GM19438 (cell line): ENCODE data around the gene ORMDL2.
A peak's percentile ranks its signal among the peaks of the same experiment; 100 is the strongest.
"Not testable (repeated sequence)": the region's sequence is repeated elsewhere in the genome, so short reads cannot be mapped to it uniquely, and the experiment has no call there.

Source experiments
- ATAC-seq: cut with Tn5 transposase; IDR thresholded peaks from one replicate; pipeline ENCODE4 v1.9.1; 2021; ENCODE audit warnings: low read depth; ENCODE audit not compliant: unreplicated experiment

ORMDL2 gene

DNA sequence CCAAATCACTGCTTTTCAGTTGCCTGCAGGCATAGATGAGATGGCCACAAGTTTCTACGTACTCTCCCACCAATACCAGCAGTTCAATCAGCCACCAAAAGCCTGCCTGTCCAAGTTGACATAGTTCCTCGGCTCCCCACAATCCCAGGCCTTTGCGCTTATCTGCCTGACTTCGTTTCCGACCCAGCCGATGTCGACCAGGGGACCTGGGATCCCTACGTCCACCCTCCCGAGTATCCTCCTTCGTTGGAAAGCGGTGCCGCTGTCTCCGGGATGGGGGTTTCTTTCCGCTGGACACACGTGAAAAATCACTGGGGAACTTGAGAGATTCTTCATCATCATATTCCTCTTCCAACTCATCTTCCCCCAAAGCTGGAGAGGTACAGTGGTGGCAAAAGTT is 10.0 kb downstream of the ORMDL2 start:
- no peak for ATAC-seq

DNA sequence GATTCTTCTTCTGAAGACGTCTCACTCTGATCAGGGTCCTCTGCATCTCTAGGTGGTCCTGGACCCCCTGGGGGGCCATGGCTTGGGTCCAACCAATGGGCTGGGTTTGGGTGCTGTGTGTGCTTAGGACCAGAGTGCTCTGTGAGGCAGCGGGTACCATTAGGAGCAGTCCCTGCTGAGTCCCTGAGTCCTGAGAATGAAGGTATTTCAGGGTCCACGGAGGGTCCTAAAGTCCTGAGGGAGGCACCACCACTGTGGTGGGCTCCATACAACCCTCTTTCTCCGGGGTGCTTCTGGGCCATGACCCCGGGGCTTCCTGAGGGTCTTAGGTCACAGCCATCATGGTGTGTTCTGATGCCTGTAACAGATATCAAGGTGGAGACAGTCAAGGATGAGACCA is 10.5 kb downstream of the ORMDL2 start:
- no peak for ATAC-seq

DNA sequence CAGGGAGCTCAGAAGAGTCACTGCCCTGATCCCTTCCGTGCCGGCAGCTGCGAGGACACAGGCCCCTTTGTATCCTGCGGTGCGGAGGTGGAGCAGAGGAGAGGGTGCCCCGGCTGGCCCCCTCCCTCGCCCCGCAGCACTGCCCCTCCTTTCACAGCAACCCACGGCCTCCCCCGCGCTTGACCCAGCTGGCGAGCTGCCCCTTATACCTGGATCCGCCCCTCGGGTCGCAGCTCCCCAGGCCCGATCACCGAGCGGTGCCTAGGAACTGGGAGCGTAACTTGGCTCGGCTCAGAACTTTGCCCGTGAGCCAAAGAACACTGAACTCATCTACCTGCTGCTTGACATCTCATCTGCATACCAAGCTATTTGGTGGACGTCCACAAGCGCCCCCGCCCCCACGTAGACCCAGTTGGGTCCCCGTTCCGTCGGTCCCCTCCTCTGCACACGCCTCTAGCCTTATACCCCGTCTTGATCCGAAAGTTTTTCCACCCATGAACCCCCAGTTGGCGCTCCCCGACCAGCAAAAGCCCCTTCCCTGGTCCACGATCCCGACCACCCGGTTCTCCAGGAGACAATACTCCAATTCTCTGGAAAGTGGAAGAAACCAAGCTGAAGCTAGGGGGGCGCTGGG is 12.2 kb downstream of the ORMDL2 start:
- peak; percentile 26 for ATAC-seq

DNA sequence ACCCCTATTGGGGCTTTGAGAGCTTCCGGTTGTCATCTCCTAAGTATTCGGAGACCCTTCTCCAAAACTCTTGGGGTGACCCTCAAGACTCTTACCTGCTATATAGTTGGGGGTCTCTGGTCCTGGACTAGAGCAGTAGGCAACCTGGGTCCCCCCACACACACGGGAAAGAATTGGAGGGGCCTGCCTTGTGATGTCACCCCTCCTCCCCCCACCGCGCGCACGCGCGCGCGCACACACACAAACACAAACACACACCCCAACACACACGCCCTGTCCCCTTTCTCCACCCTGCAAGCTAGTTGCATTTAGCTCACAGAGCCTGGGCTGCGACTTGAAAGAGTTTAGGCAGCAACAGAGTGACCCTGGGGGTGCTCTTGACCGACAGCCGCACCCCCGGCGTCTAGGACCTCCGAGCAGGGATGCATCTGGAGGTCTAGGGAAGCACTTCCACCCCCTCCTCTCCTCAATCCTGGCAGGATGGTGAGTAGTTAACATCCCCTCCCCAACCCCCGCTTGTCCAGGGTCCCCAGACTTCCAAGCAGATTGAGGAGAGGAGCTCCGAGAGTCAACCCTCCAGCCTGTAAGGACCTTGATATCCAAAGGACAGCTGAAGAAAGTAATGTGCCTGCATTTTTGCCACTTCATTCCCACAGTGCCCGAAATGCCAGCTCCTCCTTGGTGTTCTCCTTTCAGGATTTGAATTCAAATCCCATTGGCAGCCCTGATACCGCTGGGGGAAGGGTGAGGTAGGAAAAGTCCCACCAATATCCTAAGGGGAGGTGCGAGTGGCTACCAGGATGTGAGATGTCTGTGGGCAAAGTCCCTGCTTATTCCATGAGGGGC is 13.0 kb downstream of the ORMDL2 start:
- ATAC-seq, result no peak

DNA sequence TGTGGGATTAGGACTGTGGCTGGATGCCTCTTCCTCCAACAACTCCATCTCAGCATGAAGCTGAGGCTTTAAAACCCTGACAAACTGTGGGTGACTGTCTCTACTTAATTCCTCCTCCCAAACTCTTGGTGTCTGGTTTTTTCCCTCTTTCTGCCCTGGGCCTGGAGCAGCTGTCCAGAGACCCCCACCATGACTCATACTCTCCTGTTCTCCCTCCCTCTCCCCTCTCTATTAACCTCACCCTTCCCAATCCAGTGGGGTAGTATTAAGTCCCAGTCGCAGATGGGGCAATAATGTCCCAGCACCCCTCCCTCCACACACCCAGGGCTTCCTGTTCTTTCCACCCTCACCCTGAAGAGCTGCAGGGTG is 13.6 kb downstream of the ORMDL2 start:
- ATAC-seq, result no peak

DNA sequence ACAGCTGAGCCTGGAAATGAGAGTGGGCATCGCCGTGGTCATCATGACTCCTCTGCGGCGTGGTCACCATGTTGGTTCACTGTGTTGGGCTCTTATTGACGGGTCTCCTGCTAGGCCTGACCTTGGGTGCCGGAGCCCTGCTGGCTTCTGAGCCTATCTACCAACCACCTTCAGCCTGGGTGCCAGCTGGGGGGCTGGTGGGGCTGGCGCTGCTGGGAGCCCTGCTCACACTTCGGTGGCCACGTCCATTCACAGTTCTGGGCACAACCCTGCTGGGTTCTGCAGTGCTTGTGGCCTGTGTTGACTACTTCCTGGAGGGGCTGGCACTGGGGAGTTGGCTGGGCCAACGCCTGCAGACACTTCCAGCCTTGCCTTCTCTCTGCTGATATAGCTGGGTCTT is 15.2 kb downstream of the ORMDL2 start:
- no peak for ATAC-seq

DNA sequence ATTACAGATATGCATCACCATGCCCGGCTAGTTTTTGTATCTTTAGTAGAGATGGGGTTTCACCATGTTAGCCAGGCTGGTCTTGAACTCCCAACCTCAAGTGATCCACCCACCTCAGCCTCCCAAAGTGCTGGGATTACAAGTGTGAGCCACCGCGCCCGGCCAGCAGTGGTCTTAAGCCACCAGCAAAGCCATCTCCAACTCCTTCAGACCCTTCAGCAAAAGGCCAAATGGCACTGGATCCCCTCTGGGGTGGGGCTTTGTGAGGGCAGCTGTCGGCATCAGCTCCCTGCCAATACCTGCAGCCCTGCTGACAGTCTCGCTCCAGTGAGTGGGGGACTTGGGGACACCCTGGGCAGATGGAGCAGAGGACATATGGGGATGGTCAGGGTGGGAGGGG is 16.6 kb downstream of the ORMDL2 start:
- ATAC-seq, result not testable (repeated sequence)

DNA sequence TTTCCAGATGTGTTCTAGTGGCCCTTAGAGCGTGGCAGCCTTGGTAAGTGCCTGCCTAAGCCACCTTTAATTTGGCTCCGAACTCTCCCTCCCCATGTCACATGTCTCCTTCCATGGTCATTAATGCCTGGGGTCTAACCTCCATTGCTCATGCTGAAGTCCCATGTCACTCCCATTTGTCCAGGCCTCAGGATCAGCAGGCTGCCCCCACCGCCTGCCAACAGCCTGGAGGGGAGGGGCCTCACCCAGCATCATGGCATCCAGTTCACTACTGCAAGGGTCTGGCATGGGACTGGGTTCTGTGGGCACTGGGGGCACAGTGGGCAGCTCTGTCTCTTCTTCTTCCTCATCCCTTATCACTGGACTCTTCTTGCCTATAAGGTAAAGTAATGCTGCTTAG is 20.5 kb downstream of the ORMDL2 start:
- no peak for ATAC-seq

DNA sequence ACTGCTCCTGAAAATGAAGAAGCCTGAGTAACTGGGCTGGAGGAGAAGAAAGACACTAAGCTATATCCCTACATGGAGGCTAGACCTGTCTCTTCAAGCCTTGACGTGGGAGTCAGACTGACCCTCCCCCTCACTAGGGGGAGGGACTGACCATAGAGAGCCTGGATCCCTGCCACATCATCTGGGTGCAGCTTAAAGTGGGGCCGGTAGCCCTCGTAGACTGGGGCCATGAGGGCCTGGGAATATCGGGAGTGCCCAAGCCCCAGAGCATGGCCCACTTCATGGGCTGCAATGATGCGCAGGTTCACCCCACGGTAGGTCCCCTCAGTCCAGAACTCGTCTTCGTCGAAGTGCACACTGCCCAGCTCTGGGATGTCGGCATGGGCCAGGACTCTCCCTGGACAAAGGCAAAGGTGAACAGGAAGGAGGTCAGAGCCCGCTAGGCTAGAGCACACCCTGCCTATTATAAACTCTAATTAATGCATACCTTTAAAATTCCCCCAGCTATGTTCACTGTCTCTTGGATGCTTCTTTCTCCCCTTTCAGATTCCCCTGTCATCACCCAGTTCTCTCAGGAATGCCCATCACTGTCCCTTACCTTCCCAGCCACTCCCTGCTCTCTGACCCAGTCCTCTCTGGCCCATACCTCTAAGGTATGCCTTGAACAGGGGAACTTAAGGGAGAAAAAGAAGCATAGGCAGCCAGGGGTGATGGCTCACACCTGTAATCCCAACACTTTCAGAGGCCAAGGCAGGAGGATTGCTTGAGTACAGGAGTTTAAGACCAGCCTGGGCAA is 21.7 kb downstream of the ORMDL2 start:
- ATAC-seq, result no peak

DNA sequence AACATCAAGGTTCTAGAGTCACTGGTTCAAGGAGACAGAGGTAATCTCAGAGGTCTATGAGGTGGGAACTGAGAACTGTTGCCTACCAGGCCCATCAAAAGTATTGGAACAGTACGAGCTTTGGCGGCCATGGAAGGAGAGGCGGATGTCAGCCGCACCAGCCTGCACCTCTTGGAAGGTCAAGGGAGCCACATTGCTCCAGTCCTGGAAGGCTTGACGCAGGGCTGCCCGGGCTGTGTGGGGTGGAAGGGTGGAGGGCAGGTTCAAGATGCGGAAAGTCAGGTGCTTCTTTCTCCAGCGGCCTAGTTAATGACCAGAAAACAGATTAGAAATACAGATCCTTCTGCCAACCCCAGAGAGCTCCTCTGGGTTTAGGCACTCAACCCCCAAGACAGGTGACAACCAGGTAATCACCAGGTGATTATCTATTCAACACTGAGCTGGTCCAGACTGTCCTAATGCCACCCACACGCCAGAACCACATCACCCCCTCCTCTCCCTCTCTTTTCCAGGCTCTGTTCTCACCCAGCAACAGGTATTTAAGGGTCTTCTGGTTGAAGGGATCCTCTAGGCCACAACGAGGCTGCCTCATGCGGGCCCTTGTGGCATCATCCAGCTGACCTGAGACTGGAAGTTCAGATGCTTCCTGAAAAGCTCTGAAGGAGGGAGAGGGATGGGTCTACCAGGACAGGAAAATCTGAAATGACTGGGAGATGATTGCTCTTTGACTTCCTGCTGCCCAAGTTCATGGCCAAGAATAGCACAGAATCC is 22.9 kb downstream of the ORMDL2 start:
- ATAC-seq, result no peak

DNA sequence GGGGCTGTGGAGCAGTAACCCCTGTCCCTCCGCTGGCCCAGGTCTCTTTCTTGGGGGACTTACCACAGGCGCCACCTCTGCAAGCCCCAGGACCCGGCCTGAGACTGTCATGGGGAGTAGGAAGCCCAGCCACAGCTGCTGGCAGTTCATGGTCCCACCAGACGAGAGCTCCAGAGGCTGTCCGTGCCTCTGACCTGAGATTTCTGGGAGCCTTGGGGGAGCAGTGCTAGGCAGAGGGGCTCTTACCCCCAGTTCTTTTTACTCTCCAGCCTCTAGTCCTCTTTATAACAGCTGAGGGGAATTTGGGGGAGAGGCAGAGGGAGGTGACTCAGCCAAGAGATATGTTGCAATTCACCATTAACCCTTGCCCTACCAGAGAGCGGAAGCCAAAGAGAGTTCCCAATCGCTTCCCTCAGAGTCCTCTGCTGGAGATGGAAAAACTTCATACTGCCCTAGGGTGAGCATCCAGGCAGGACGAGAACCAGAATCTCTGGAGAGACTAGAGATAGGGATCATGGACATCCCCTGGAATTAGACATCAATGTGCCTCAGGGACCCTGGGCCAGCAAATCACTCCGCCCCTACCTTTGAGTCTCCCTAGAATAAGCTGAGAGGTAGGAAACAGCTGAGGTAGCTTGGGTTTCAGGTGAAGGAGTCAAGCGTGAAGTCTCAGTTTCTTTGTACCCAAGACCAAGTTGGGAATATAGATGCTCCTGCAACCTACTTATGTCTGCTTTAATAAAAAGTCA is 25.0 kb downstream of the ORMDL2 start, which contains the start of gene MMP19:
TSS of gene MMP19 (minus strand) at position 256 of the 749 bp plus-strand sequence. CDS start at position 150, 106 bp downstream.
- no peak for ATAC-seq

DNA sequence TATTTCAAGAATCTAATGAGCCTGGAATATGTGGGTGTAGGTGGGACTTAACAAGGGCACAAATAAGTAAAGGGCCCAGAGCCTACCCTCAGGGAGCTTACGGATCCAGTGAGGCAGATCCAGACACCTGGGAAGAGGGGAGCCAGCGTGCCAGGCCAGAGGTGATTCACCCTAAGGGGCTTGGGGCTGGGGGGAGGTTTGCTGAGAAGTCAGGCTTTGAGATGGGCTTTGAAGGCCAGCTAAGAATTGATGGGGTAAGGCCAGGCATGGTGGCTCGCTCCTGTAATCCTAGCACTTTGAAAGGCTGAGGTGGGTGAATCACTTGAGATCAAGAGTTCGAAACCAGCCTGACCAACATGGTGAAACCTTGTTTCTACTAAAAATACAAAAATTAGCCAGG is 25.6 kb downstream of the ORMDL2 start:
- no peak for ATAC-seq

DNA sequence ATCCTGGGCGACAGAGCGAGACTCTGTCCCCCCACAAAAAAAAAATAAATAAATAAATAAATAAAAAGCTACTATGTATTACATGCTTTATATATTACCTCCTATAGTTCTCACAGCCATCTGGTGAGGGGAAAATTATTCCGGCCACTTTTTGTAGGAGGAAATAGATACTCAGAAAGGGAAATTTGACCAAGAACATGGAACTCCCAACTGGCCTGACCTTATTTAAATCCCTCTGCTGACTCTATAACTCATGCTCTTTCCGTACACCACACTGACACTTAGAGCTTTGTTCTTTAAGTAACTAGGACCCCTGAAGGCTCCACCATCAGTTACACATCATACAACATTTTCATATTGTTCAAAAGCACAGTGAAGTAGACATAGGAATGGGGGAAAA is 27.1 kb downstream of the ORMDL2 start:
- no peak for ATAC-seq

DNA sequence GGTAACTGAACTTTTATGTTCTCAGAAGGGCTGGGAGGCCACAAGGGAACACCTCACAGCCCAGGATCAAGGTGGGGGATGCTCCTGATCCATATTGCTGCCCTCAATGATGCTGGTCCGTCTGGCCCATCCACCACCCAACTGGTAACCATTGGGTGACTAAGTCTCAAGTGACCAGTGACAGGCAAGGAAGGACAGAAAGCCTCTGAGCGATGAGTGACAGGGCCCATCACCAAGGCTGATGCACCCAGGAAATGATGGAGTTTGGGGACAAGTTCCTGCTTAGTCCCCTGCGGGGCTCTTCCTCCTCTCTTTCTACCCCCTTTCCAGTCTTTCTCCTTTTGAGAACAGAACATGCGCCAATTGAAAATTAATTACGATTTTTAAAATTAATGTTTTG is 27.5 kb downstream of the ORMDL2 start:
- no peak for ATAC-seq

DNA sequence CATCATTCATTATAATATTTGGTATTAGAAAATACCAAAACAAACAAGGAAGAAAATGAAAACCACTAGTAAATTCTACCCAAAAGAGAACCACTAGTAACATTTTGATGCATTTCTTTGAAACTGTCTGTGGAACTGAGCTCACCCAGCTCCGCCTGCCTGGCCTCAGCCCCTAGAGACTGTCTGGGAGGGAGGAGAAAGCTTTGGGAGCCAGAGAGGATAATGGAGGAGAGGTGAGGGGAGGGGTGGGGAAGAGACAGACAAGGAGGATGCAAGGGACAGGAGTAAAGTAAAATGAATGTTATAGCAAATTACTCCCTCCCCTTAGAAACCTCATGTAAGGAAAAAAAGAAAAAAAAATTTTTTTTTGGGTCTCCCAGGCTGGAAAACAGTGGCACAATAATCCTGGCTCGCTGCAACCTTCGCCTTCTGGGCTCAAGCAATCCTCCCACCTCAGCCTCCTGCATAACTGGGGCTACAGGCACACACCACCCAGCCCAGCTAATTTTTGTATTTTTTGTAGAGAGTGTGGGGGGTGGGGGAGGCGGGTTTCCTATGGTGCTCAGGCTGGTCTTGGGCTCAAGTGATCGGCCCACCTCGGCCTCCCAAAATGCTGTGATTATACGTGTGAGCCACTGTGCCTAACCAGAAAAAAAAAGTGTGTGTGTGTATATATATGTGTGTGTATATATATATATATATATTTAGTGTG is 28.1 kb downstream of the ORMDL2 start:
- ATAC-seq, result no peak

DNA sequence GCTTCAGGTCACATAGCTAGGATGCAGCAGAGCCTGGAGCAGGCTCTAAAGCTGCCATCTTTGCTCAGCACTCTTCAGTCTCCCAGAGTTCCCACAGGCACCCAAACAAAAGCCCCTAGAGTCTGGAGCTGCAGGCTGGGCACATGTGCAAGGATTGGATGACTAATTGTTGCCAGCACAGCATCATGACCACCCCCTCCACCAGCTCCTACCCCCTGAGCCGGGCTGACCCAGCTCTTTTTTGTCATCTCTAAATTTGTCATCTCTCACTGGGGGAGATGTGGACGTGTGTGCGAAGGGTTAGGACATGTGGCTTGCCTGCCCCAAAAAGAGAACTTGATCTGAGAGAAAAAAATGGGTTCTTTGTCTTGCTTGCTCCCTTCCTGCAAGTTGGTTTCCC is 29.2 kb downstream of the ORMDL2 start:
- ATAC-seq, result no peak

DNA sequence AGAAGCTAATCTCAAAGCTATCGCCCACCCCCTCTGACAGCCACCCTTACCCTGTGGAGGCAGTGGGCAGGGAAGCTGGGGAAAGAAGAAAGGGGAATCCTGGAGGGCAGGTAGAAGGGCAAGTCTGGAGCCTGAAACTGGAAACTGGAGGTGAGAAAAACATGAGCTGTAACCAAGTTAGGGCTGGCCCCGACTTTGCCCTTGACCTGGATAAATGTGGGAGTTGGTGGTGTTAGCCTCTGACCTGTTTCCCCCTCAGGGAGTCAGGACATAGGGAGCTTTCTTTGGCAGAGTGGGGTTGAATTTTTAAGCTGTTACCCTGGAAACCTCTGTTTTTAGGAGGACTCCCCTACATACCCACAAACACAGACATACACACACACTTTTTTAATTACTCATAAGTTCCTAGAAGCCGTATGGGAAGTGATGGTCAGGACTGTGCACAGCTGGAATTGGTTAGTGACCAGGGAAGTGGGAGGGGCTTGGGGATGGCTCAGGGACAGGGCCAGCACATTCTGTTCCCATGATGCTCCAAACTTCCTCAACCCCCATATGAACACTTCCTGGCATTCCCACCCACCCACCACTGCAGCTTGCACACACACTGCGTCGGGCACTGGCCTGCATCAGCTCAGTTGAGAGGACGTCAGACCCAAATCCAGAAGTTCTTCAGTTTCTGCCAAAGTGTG is 29.9 kb downstream of the ORMDL2 start:
- no peak for ATAC-seq

DNA sequence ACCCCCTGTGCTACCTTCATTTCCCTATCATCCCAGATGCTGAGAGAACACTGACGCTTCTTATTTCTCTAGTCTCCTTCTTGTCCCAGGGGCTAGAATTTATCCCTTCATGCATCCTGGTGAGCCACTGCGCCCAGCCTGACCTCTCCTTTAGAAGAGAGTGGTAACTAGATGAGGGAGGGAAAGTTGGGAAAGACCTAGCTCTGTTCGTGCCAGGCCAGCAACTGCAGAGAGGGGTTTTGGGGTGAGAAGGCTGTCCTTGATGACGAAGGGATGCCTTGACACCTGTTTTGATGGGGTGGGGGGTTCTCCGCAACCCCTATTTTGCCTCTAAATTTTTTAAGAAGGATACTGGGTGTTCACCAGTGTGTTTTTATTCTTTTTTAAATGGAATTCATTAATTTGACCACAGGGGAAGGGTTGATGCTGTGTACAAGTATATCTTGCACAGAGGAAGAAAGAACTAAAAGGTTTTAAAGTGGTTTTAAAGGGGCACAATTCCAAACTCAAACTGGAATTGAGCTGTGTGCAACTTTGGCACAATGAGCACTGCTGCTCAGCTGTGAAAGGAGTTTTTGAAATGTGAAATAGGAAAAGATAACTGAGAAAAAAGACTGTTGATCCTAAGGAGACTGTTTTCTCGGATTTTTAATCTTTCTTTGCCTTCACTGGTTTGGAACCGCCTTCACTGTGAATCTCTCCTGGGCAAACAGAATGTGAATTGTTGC is 31.9 kb downstream of the ORMDL2 start:
- no peak for ATAC-seq
